Measurements from ENCODE around the gene ACOX3.

ACOX3 gene

GRCh38 chr4:8331575-8331955 lies 109.0 kb downstream of the ACOX3 start:
- DNase-seq = no peak

DNA sequence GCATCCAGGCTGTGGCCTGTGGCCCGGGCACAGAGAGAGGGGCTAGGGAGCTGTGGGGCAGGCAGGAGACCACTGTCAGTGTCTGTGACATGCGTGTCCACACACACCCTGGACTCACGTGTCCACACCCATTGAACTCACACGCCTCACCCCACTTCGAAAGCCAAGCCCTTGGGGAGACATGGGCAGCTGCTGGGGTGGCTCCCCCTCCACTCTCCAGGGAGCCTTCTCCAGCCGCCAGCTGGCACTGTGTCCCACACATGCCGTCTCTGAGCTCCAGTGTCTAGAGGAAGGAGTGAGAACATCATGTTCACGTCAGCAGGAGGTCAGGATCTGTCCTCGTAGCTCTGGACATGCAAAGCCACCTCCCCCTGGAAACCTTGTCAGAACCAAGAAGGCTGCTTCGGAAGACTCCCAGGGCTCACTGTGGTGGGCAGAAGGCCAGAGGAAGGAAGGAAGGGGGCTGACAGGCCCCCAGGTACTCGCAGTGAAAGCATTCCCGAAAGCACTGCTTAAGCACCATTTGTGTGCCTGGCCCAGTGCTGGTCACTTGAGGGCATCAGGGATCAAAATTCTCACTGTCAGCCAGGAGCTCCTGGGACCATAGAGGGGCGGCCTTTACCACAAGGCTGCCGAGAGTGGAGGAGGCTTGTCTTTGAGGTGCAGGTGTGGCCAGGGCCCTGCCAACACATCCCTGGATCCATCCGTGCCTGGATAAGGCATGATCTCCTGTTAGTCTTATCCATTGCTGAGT lies 109.5 kb downstream of the ACOX3 start:
- DNase-seq = no peak

- DNase-seq = no peak
Observed at GRCh38 chr4:8329859-8330761, 110.4 kb downstream of the ACOX3 start.

- no peak for DNase-seq
Observed at GRCh38 chr4:8329560-8329858, 111.0 kb downstream of the ACOX3 start.

- DNase-seq = no peak
Observed at GRCh38 chr4:8328866-8329559, 111.5 kb downstream of the ACOX3 start.

- DNase-seq = no peak
Observed at GRCh38 chr4:8328456-8328855, 112.1 kb downstream of the ACOX3 start.

DNA sequence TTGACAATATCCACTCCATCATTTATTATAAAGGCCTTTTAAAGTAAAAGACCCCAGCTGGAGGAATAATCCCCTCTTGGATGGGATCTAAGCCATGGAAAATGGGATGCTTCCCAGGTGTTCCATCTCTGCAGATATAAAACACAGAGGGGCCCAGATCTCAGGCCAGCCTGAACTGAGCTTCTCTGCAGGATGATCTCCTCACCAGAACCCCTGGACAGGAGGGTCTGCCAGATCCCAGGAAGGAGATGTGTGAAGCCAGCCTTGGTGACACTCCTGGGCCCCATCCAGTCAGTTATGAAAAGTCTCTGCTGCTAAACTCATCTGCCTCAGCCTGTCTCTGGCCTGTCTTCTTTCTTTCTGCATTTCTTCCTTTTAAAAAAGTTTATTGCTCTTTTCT lies 114.3 kb downstream of the ACOX3 start:
- DNase-seq = no peak

GRCh38 chr4:8325291-8325973 lies 115.1 kb downstream of the ACOX3 start:
- DNase-seq = no peak

DNA sequence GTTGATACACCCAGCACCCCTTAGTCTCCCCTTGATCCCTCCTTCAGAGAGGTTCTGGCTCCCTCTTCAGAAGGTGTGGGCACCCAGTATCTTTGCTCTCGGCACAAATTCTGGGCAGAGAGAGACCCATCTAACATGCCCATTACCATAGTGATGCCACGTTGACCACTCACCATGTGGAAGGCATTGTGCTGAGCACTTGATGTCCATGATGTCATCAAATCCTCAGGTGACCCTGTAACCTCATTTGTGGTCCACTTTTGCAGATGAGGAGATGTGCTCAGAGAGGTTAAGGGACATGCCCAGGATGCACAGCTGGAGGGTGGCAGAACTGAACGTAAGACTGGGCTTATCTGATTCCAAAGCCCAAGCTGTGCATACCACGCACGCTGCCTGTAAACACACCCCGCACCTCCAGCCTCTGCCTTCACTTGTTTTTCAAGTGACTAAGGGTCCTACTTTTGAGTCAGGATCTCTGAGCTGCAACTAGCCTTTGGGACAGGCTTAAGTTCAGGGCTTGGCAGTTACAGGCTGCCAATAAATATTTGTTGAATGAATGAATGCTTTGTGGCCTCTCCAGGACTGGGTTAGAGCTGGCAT lies 115.8 kb downstream of the ACOX3 start:
- DNase-seq = no peak

DNA sequence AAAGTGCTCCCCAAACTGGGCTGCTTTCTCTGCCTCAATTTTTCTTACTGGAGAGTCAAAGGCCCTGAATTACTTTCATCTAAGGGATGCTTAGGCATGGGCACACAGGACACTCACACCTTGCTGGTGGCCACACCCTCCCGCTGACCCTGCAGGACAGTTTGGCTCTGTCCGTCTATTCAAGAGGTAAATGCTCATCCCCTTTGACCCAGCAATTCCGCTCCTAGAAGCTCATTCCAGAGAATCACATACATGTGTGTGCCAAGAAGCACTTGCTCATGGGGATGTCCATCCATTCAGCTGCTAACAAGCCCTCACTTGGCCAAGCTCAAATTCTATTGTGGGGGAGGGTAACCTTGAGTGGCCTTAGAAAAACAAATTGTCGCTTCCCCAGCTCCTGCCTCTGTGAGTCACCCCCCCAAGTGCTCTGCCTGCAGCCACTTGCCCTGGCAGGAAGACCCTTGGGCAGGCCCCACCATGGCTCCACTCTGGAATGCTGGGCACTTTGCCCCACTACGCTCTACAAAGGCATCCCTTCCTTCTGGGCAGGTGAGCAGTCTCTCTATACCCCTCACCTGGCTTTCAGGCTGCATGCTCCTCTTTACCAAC lies 116.5 kb downstream of the ACOX3 start:
- DNase-seq = no peak

- DNase-seq = no peak
Observed at GRCh38 chr4:8322794-8323704, 117.5 kb downstream of the ACOX3 start.

DNA sequence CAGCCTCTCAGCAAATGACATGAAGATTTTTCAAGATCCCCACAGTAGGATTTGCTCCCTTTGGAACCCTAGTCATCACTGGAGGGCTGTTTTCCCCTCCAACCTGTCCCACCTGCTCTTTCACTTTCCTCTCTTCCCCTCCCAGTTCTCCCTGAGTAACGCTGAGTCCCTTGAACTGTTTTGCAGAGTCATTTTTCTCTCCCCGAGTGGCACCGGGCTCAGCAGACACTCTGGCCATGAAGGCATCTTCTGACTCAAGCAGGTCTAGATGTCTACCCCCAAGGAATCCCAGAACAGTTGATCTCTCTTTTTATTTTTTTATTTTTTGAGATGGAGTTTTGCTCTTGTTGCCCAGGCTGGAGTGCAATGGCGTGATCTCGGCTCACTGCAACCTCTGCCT lies 118.8 kb downstream of the ACOX3 start:
- no peak for DNase-seq

GRCh38 chr4:8321220-8321619 lies 119.3 kb downstream of the ACOX3 start:
- DNase-seq = no peak

DNA sequence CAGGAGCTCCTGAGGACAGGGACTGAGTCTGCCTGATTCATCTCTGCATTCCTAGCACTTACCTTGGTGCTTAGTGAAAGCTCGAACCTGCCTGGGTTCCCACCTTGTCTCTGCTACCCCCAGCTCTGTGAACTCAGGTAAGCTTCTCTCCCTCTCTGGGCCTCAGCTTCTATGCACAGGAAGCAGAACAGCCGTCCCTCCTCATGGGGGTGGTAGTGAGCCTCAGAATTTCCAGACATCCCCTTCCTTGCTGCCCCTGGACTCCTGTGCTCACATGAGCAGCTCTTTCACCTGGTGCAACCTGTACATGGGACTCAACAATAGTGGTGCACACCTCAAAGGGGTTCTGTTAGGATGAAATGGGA lies 120.2 kb downstream of the ACOX3 start:
- no peak for DNase-seq

- no peak for DNase-seq
Observed at GRCh38 chr4:8319731-8320385, 120.7 kb downstream of the ACOX3 start.

GRCh38 chr4:8319061-8319460 lies 121.5 kb downstream of the ACOX3 start:
- DNase-seq = no peak

GRCh38 chr4:8318509-8318908 lies 122.0 kb downstream of the ACOX3 start:
- DNase-seq = no peak

- no peak for DNase-seq
Observed at GRCh38 chr4:8317474-8317873, 123.0 kb downstream of the ACOX3 start.

DNA sequence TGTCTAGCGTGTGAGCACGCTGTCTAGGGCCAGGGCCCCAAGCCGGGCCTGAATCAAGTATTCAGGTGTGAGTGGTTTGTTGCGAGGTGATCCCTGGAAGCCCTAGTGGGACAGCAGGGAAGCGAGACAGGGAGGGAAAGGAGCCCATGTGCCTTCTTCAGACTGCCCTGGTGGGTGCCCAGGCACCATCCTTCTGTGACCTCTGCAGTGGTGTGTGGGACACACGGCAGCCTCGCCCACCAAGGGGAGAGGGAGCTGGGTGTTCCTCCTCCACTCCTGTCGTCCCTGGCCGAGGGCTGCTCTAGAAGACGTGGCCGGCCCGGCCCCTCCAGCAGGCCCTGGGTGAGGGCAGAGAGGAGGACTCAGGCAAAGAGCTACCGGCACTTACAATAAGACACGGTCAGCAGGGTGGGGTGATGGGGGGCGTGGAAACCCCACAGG lies 123.6 kb downstream of the ACOX3 start:
- DNase-seq = no peak

Data from COR-L47 (cell line).